SK-N-SH treated with all-trans-retinoic acid at 6 μM for 48 hours (cell line): Measurements from ENCODE around the gene ESR2.

ENCODE experiments used
- ARNTL ChIP-seq: fragments of 450-650 bp; formaldehyde crosslinking; IDR thresholded peaks from 2 replicates; pipeline ENCODE4 v1.5.0; 2020; ENCODE audit warnings: low read depth, mild to moderate bottlenecking, moderate library complexity, borderline replicate concordance
- SNAI2 ChIP-seq: fragments of 250-450 bp; sonication (Bioruptor Pico); IDR thresholded peaks from 2 replicates; pipeline ENCODE4 v1.5.0; 2020; ENCODE audit warnings: mild to moderate bottlenecking, moderate library complexity
- TCF4 ChIP-seq: fragments of 250-450 bp; sonication (Bioruptor Pico); IDR thresholded peaks from 2 replicates; pipeline ENCODE4 v1.8.0; 2021; ENCODE audit warnings: mild to moderate bottlenecking, moderate library complexity, borderline replicate concordance
- TSHZ2 ChIP-seq: fragments of 250-450 bp; sonication (Bioruptor Pico); IDR thresholded peaks from 2 replicates; pipeline ENCODE4 v1.5.0; 2020; ENCODE audit warnings: mild to moderate bottlenecking, moderate library complexity
- TF ChIP-seq, protein P1 (sequence below): fragments of 250-450 bp; sonication (Bioruptor Pico); IDR thresholded peaks from 2 replicates; pipeline ENCODE4 v1.5.1; 2021; ENCODE audit warnings: mild to moderate bottlenecking, moderate library complexity
- TF ChIP-seq, protein P2 (sequence below): fragments of 250-450 bp; sonication (Bioruptor Pico); IDR thresholded peaks from 2 replicates; pipeline ENCODE4 v1.5.1; 2020; ENCODE audit warnings: low read depth, mild to moderate bottlenecking, moderate library complexity

GRCh38 chr14:64198486-64198885 is 95.7 kb downstream of the ESR2 start:
- TF ChIP-seq ARNTL (CRISPR knock-in tag), result no peak
- TF ChIP-seq, protein P1, sequence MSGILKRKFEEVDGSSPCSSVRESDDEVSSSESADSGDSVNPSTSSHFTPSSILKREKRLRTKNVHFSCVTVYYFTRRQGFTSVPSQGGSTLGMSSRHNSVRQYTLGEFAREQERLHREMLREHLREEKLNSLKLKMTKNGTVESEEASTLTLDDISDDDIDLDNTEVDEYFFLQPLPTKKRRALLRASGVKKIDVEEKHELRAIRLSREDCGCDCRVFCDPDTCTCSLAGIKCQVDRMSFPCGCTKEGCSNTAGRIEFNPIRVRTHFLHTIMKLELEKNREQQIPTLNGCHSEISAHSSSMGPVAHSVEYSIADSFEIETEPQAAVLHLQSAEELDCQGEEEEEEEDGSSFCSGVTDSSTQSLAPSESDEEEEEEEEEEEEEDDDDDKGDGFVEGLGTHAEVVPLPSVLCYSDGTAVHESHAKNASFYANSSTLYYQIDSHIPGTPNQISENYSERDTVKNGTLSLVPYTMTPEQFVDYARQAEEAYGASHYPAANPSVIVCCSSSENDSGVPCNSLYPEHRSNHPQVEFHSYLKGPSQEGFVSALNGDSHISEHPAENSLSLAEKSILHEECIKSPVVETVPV, result no peak
- TF ChIP-seq SNAI2, result no peak
- TF ChIP-seq, protein P2, sequence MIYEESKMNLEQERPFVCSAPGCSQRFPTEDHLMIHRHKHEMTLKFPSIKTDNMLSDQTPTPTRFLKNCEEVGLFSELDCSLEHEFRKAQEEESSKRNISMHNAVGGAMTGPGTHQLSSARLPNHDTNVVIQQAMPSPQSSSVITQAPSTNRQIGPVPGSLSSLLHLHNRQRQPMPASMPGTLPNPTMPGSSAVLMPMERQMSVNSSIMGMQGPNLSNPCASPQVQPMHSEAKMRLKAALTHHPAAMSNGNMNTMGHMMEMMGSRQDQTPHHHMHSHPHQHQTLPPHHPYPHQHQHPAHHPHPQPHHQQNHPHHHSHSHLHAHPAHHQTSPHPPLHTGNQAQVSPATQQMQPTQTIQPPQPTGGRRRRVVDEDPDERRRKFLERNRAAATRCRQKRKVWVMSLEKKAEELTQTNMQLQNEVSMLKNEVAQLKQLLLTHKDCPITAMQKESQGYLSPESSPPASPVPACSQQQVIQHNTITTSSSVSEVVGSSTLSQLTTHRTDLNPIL, result no peak
- no peak for TF ChIP-seq TSHZ2
- no peak for TF ChIP-seq TCF4 (CRISPR knock-in tag)
